Testis (tissue), 2 donors: ENCODE results near the gene KRR1.
A peak's percentile ranks its signal among the peaks of the same experiment; 100 is the strongest.

Experiments
- CTCF ChIP-seq, 3 experiments: fragments of 450-650 bp in 2 of 3; fragments of 200-600 bp in 1 of 3; sonication (generic) in 1 of 3; IDR thresholded peaks; one replicate each; pipeline ENCODE4 v1.5.1; 2016 to 2019; ENCODE audit warnings: antibody characterized with exemption in 3 of 3, mild to moderate bottlenecking in 2 of 3, moderate library complexity in 1 of 3
- POLR2A ChIP-seq: fragments of 450-650 bp; IDR thresholded peaks from one replicate; pipeline ENCODE4 v1.6.1; 2017; ENCODE audit warnings: antibody characterized with exemption, mild to moderate bottlenecking, moderate library complexity

- peak in 1 of 3 experiments; percentile 17 for TF ChIP-seq CTCF (IDR thresholded peaks at IDR 0.05)
- TF ChIP-seq POLR2A, result no peak
Observed at GRCh38 chr12:75488553-75488952, 22.9 kb downstream of the KRR1 start.
